Measurements from ENCODE around the gene MYH3. TPM values are rescaled to one million over a fixed set of nuclear protein-coding genes. Genes with fewer than 3 reads are reported as not detected.

Gene MYH3
- total RNA-seq, 1 experiment from 2014 or later, result 1.6 TPM

DNA sequence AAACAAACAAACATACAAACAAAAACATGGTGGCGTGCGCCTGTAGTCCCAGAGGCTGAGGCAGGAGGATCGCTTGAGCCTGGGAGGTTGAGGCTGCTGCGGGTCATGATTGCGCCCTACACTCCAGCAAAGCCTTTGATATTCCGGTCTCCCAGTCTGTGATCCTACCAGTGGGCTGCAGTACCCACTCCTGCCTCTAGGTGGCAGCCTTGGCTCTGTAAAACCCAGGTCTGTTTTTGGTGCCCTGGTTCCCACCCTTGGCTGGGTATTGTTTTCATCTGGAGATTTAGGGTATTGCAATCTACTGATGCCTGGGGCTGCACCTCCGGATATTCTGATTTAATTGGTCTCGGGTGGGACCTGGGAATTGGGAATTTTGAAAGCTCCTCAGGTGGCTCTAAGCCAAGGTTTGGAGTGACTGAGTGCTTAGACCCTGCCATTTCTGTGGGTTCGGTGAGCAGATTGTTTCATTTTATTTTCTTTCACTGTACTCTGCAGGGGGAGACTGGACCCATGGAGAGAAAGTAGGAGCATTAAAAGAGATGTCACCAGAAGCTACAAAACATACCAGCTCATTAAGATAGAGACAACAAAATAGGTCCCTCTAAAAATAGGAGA, 40.5 kb downstream of the MYH3 start:
- no peaks in the 10 kb centered on the region for H3K9me3 Mint-ChIP-seq
- no peaks in the 10 kb centered on the region for H3K36me3 Mint-ChIP-seq
- CTCF ChIA-PET, result interaction anchor here (0.6 to 9.0 kb wide), 29 partner anchors 8 to 496 kb away, joined by 3 to 198 read pairs (median 5); partner anchors contain the start of gene TMEM220
- POLR2A ChIA-PET, result no interaction called here
- peaks cover 14% of the 10 kb centered on the region for H3K4me1 Mint-ChIP-seq
- ATAC-seq, result peak; percentile 63
- peak; percentile 96 for DNase-seq (ENCODE audit: low spot score)
- no peak overlapping the region for H3K4me3 Mint-ChIP-seq
- H3K27ac Mint-ChIP-seq, result no peak overlapping the region
- H3K27me3 Mint-ChIP-seq (ENCODE audit: low read depth), result no peaks in the 10 kb centered on the region
- TF ChIP-seq TCF7 (CRISPR knock-in tag; IDR thresholded peaks at IDR 0.05; ENCODE audit: low read depth) (no peak), SOX15 (CRISPR knock-in tag; IDR thresholded peaks at IDR 0.05) (no peak), GTF2I (CRISPR knock-in tag; conservative IDR thresholded peaks at IDR 0.05) (0 out of 2 replicates have a peak, but pooled peaks have one; percentile 69), CTCF (IDR thresholded peaks at IDR 0.05) (peak; percentile 100), ZBTB21 (CRISPR knock-in tag; IDR thresholded peaks at IDR 0.05; ENCODE audit: borderline replicate concordance) (no peak), PRRX2 (CRISPR knock-in tag; IDR thresholded peaks at IDR 0.05) (no peak), ZNF671 (CRISPR knock-in tag; IDR thresholded peaks at IDR 0.05) (no peak), SMAD4 (CRISPR knock-in tag; IDR thresholded peaks at IDR 0.05) (no peak), ZNF532 (CRISPR knock-in tag; IDR thresholded peaks at IDR 0.05; ENCODE audit: borderline replicate concordance) (no peak)
- TF ChIP-seq, protein P1, sequence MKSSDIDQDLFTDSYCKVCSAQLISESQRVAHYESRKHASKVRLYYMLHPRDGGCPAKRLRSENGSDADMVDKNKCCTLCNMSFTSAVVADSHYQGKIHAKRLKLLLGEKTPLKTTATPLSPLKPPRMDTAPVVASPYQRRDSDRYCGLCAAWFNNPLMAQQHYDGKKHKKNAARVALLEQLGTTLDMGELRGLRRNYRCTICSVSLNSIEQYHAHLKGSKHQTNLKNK (CRISPR knock-in tag; IDR thresholded peaks at IDR 0.05), result no peak
- TF ChIP-seq, protein P2, sequence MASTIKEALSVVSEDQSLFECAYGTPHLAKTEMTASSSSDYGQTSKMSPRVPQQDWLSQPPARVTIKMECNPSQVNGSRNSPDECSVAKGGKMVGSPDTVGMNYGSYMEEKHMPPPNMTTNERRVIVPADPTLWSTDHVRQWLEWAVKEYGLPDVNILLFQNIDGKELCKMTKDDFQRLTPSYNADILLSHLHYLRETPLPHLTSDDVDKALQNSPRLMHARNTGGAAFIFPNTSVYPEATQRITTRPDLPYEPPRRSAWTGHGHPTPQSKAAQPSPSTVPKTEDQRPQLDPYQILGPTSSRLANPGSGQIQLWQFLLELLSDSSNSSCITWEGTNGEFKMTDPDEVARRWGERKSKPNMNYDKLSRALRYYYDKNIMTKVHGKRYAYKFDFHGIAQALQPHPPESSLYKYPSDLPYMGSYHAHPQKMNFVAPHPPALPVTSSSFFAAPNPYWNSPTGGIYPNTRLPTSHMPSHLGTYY (CRISPR knock-in tag; IDR thresholded peaks at IDR 0.05), result no peak
- TF ChIP-seq, protein P3, sequence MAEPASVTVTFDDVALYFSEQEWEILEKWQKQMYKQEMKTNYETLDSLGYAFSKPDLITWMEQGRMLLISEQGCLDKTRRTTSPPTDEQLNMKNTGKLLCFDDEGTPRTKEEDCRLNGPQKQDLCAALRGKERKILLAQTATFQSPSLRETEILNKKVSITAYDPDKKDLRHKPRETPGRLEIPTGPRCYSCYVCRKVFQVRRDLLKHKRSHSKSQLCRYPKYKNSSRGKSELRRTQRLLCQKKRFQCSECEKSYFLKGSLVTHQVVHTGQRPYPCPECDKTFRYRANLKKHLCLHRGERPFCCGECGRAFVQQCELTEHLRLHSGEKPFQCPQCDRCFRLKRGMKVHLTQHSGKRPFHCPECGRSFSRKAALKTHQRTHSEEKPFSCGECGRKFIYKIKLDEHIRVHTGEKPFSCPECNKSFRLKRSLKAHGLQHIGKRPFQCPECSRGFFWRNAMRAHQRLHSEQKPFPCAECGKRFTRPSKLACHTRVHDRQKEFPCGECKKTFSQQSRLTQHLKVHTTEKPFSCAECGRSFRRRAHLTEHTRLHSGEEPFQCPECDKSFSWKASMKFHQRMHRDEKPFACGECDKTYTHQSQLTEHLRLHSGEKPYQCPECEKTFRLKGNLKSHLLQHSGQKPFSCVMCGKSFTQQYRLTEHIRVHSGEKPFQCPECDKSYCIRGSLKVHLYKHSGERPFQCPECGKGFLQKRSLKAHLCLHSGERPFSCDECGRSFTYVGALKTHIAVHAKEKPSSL (CRISPR knock-in tag; conservative IDR thresholded peaks at IDR 0.05), result no peak
- TF ChIP-seq, protein P4, sequence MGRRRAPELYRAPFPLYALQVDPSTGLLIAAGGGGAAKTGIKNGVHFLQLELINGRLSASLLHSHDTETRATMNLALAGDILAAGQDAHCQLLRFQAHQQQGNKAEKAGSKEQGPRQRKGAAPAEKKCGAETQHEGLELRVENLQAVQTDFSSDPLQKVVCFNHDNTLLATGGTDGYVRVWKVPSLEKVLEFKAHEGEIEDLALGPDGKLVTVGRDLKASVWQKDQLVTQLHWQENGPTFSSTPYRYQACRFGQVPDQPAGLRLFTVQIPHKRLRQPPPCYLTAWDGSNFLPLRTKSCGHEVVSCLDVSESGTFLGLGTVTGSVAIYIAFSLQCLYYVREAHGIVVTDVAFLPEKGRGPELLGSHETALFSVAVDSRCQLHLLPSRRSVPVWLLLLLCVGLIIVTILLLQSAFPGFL (CRISPR knock-in tag; IDR thresholded peaks at IDR 0.05; ENCODE audit: borderline replicate concordance), result no peak

All from WTC11 (cell line).